K562 (cell line): ENCODE measurements around the gene PEX19. TPM values are rescaled to one million over a fixed set of nuclear protein-coding genes. Genes with fewer than 3 reads are reported as not detected.

Source experiments
- ATAC-seq: fragments of 200-7000 bp; cut with Tn5 transposase; 3 replicates; pipeline ENCODE4 v1.9.1; 2020; ENCODE audit warnings: moderate library complexity
- BruUV-seq: library from RNA; stranded (reverse); fragments of 400-500 nt; replicated peaks from 2 replicates; lab custom pipeline; 2021; lab: Mats Ljungman, UMichigan
- CTCF ChIA-PET: fragments of 300-600 bp; formaldehyde crosslinking; extraction: SDS; loops from one replicate; lab custom pipeline; 2021; ENCODE audit warnings: low intra/inter-chr PET ratio; lab: Yijun Ruan, JAX
- POLR2A ChIA-PET: fragments of 300-600, 350-650 bp; sonication (Branson Sonifier 250); formaldehyde crosslinking; extraction: SDS; loops from one replicate; lab custom pipeline; 2021; ENCODE audit warnings: antibody characterized with exemption, inconsistent platforms; lab: Yijun Ruan, JAX
- DNase-seq, 4 experiments: peaks; one replicate each; pipeline versions ENCODE4 v3.0.0 to v3.0.0-alpha.2; 2011 to 2018; ENCODE audit warnings: low spot score in 3 of 4, mixed read lengths in 3 of 4; ENCODE audit errors: extremely low read depth in 1 of 4
- FAIRE-seq: peaks from 2 replicates; lab custom pipeline; 2011; peaks lifted over from hg19 to GRCh38; lab: Jason Lieb, UNC
- H2AFZ ChIP-seq: 2 replicates; pipeline ENCODE4 v1.6.0; 2011; ENCODE audit warnings: low read depth, low read length, control low read depth, inconsistent platforms
- H3K27ac ChIP-seq: fragments of 200-600 bp; 3 replicates; pipeline ENCODE4 v1.8.0; 2011; ENCODE audit warnings: low read depth, mild to moderate bottlenecking, control low read depth, inconsistent platforms, low read length, moderate library complexity, mixed read lengths; ENCODE audit errors: extremely low read depth
- H3K27me3 ChIP-seq, 2 experiments: fragments of 300-600 bp in 1 of 2; 2 replicates in 1 of 2; 3 replicates in 1 of 2; pipeline versions ENCODE4 v1.6.0 to v1.8.0; 2011; ENCODE audit warnings: inconsistent platforms in 2 of 2, low read length in 2 of 2, mild to moderate bottlenecking in 1 of 2, mixed read lengths in 1 of 2, moderate library complexity in 1 of 2; ENCODE audit not compliant: control insufficient read depth in 2 of 2, insufficient read depth in 2 of 2
- H3K36me3 ChIP-seq: fragments of 300-600 bp; 3 replicates; pipeline ENCODE4 v1.8.0; 2011; ENCODE audit warnings: mild to moderate bottlenecking, low read length, inconsistent platforms; ENCODE audit not compliant: control insufficient read depth, insufficient read depth
- H3K4me1 ChIP-seq, 2 experiments: fragments of 200-600 bp in 1 of 2; replicated peaks in 1 of 2; 2 replicates in 1 of 2; 3 replicates in 1 of 2; pipeline versions ENCODE4 v1.5.1 to v1.8.0; 2011; ENCODE audit warnings: inconsistent platforms in 2 of 2, low read length in 2 of 2, mild to moderate bottlenecking in 1 of 2, mixed read lengths in 1 of 2, moderate library complexity in 1 of 2; ENCODE audit not compliant: control insufficient read depth in 2 of 2, insufficient read depth in 2 of 2
- H3K4me2 ChIP-seq: 2 replicates; pipeline ENCODE4 v1.6.1; 2011; ENCODE audit warnings: low read length, control low read depth, inconsistent platforms, mixed read lengths; ENCODE audit not compliant: insufficient read depth
- H3K4me3 ChIP-seq: fragments of 200-600 bp; sonication (generic), shearing (Covaris generic); 2 replicates; pipeline ENCODE4 v1.5.1; 2016; ENCODE audit warnings: control low read depth, inconsistent platforms
- H3K79me2 ChIP-seq: fragments of 200-600 bp; 3 replicates; pipeline ENCODE4 v1.8.0; 2011; ENCODE audit warnings: low read length, inconsistent platforms; ENCODE audit not compliant: control insufficient read depth, insufficient read depth
- H3K9ac ChIP-seq, 2 experiments: 2 replicates each; pipeline versions ENCODE4 v1.6.0 to v1.6.1; 2011; ENCODE audit warnings: low read depth in 2 of 2, low read length in 2 of 2, control low read depth in 1 of 2, inconsistent platforms in 1 of 2, mild to moderate bottlenecking in 1 of 2, mixed read lengths in 1 of 2; ENCODE audit not compliant: insufficient read depth in 1 of 2
- H3K9me1 ChIP-seq: one replicate; pipeline ENCODE4 v1.6.0; 2011; ENCODE audit warnings: inconsistent platforms, mild to moderate bottlenecking, low read length, moderate library complexity; ENCODE audit not compliant: control insufficient read depth, insufficient read depth
- H3K9me3 ChIP-seq: replicated peaks from 2 replicates; pipeline ENCODE4 v1.5.1; 2011; ENCODE audit warnings: low read depth, low read length, inconsistent platforms; ENCODE audit not compliant: control insufficient read depth, insufficient read depth
- H4K20me1 ChIP-seq: replicated peaks from 2 replicates; pipeline ENCODE4 v1.6.1; 2011; ENCODE audit warnings: low read length, inconsistent platforms, mixed read lengths; ENCODE audit not compliant: control insufficient read depth, insufficient read depth
- ASH1L ChIP-seq: fragments of 450-650 bp; IDR thresholded peaks from 2 replicates; pipeline ENCODE4 v1.6.1; 2018; ENCODE audit warnings: borderline replicate concordance, mild to moderate bottlenecking, low read depth; ENCODE audit not compliant: partially characterized antibody
- BCOR ChIP-seq: fragments of 450-650 bp; IDR thresholded peaks from 2 replicates; pipeline ENCODE4 v1.6.1; 2016
- E2F3 ChIP-seq: fragments of 250-450 bp; sonication (Bioruptor Pico); IDR thresholded peaks from 2 replicates; pipeline ENCODE4 v1.4.0; 2020; ENCODE audit warnings: mild to moderate bottlenecking
- ETV1 ChIP-seq: fragments of 450-650 bp; conservative IDR thresholded peaks from 2 replicates; pipeline ENCODE4 v1.6.1; 2016; ENCODE audit warnings: missing genetic modification characterization, control low read depth, low read depth, missing compliant biosample characterization
- HOXB6 ChIP-seq: fragments of 250-450 bp; sonication (Bioruptor Pico); IDR thresholded peaks from 2 replicates; pipeline ENCODE4 v1.5.1; 2022; ENCODE audit warnings: mild to moderate bottlenecking, borderline replicate concordance
- KLF10 ChIP-seq: fragments of 250-450 bp; sonication (Bioruptor Pico); IDR thresholded peaks from 2 replicates; pipeline ENCODE4 v1.6.1; 2021; ENCODE audit warnings: matching md5 sums
- MTA3 ChIP-seq: fragments of 450-650 bp; formaldehyde crosslinking; IDR thresholded peaks from 2 replicates; pipeline ENCODE4 v1.6.1; 2017; ENCODE audit warnings: mild to moderate bottlenecking, borderline replicate concordance
- PHF8 ChIP-seq: fragments of 200-600 bp; sonication (generic); IDR thresholded peaks from 2 replicates; pipeline ENCODE4 v1.6.1; 2012; ENCODE audit warnings: mixed run types, mild to moderate bottlenecking, inconsistent platforms, low read length, moderate library complexity, borderline replicate concordance
- RCOR1 ChIP-seq, 2 experiments: IDR thresholded peaks; 2 replicates each; pipeline ENCODE4 v1.6.1; 2012; ENCODE audit warnings: low read depth in 2 of 2, low read length in 2 of 2, borderline replicate concordance in 1 of 2, improper control_type of control experiment in 1 of 2
- SMARCA5 ChIP-seq: fragments of 450-650 bp; IDR thresholded peaks from 2 replicates; pipeline ENCODE4 v1.6.1; 2016
- SRSF3 ChIP-seq: fragments of 200-400 bp; formaldehyde crosslinking; IDR thresholded peaks from 2 replicates; pipeline ENCODE4 v1.6.1; 2016; ENCODE audit warnings: mild to moderate bottlenecking, low read length, moderate library complexity; ENCODE audit not compliant: insufficient read depth
- WGBS: fragments of 100-300 bp; shearing (Covaris generic); methylation state at CpG from one replicate; pipeline ENCODE4 v1.1.6; 2016; ENCODE audit warnings: low coverage, mixed read lengths; ENCODE audit not compliant: insufficient coverage; ENCODE audit errors: missing lambda C conversion rate; 5-methylcytosine and 5-hydroxymethylcytosine counted together
- in situ Hi-C: fragments of 300-500 bp; cut with MboI; formaldehyde crosslinking; loops from 4 replicates; pipeline ENCODE4 v1.15.0; 2018; ENCODE audit warnings: inconsistent platforms, mixed read lengths
- intact Hi-C: fragments of 100-400 bp; cut with micrococcal nuclease; formaldehyde crosslinking; loops from 2 replicates; pipeline ENCODE4 v1.14.2; 2022
- polyA plus RNA-seq, 8 experiments: library from polyadenylated mRNA; depleted of rRNA in 4 of 8; stranded (reverse) in 5 of 8; unstranded in 3 of 8; fragments of >200 nt; fragmentation: Nextera tagmentation in 2 of 8; fragmentation: Illumina TruSeq in 1 of 8; extraction: Ambion mirVana in 2 of 8; extraction: Trizol in 1 of 8; gene quantifications; 2 replicates each; pipeline versions ENCODE4 v1.2.1 to v1.2.3, GENCODE V29; 2011 to 2014; ENCODE audit warnings: inconsistent platforms in 1 of 8, missing spikeins in 1 of 8
- total RNA-seq, 7 experiments: library from RNA; depleted of rRNA in 6 of 7; stranded (reverse); fragments of >200 nt in 6 of 7; fragmentation: Illumina TruSeq in 2 of 7; extraction: Trizol in 2 of 7; gene quantifications; 2 replicates each; pipeline versions ENCODE4 v1.2.1 to v1.2.3, GENCODE V29; 2011 to 2021; ENCODE audit warnings: low replicate concordance in 1 of 7
- TF ChIP-seq, protein P1 (sequence below): fragments of 450-650 bp; formaldehyde crosslinking; IDR thresholded peaks from 2 replicates; pipeline ENCODE4 v1.4.0; 2020; ENCODE audit warnings: mild to moderate bottlenecking, mixed read lengths
- TF ChIP-seq, protein P2 (sequence below): IDR thresholded peaks from 2 replicates; pipeline ENCODE4 v1.6.1; 2016; ENCODE audit warnings: missing genetic modification characterization, missing compliant biosample characterization

PEX19 gene
- total and polyA plus RNA-seq, 9 of the 15 experiments (the other 6 are each of a cell fraction or from before 2014, with no cell fraction given) = 32.5 to 103 (median 59.8) TPM

DNA sequence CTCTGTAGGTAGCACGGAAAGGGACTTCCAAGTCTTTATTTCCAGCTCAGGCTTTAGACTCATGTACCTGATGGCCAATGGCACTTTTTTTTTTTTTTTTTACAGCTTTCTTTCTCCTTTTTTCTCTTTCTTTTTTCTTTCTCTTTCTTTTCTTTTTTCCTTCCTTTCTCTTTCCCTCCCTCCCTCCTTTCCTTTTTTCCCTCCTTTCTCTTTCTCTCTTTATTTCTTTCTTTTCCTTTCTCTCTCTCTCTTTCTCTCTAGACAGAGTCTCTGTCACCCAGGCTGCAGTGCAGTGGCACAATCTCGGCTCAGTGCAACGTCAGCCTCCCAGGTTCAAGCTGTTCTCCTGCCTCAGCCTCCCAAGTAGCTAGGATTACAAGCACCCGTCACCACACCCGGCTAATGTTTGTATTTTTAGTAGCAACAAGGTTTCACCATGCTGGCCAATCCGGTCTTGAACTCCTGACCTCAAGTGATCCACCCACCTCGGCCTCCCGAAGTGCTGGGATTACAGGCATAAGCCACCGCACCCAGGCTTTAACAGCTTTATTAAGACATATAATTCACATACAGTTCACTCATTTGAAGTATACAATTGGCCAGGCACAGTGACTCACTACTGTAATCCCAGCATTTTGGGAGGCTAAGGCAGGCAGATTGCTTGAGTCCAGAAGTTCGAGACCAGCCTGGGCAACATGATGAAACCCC, 17.5 kb downstream of the PEX19 start:
- Histone ChIP-seq H3K4me2 (no peak overlapping the region), H3K9ac (no peak overlapping the region), H3K36me3 (no peaks in the 10 kb centered on the region), H2AFZ (no peak overlapping the region), H3K9me3 (no peaks in the 10 kb centered on the region), H3K79me2 (no peaks in the 10 kb centered on the region), H3K27ac (no peak overlapping the region)
- in situ Hi-C loops (no loop called here), intact Hi-C loops (loop anchor here (10.0 kb wide), 1 partner anchor 343 kb away; the partner anchor contains the start of gene TAGLN2)
- ChIA-PET CTCF (no interaction called here), POLR2A (interaction anchor here (0.6 to 2.0 kb wide), 4 partner anchors 9 to 219 kb away, joined by 3 to 9 read pairs (median 3); no protein-coding TSS in a partner anchor)
- ATAC-seq (no peak), DNase-seq (no peak), FAIRE-seq (no peak)
- 19% methylated on average over 9 of the region's 10 CpGs for WGBS
- TF ChIP-seq, protein P1, sequence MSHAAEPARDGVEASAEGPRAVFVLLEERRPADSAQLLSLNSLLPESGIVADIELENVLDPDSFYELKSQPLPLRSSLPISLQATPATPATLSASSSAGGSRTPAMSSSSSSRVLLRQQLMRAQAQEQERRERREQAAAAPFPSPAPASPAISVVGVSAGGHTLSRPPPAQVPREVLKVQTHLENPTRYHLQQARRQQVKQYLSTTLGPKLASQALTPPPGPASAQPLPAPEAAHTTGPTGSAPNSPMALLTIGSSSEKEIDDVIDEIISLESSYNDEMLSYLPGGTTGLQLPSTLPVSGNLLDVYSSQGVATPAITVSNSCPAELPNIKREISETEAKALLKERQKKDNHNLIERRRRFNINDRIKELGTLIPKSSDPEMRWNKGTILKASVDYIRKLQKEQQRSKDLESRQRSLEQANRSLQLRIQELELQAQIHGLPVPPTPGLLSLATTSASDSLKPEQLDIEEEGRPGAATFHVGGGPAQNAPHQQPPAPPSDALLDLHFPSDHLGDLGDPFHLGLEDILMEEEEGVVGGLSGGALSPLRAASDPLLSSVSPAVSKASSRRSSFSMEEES (CRISPR knock-in tag) = no peak
- TF ChIP-seq SMARCA5 (no peak), ASH1L (no peak), KLF10 (no peak), MTA3 (no peak), SRSF3 (no peak), RCOR1 (IDR thresholded peaks at IDR 0.05; ENCODE audit: borderline replicate concordance in 1 of 2, low read depth in 2 of 2, low read length in 2 of 2) (no peak), ETV1 (tag) (no peak), BCOR (peak; percentile 44; the same call in 1 of the 2 replicates), HOXB6 (CRISPR knock-in tag) (no peak), E2F3 (CRISPR knock-in tag) (no peak), PHF8 (no peak)
- TF ChIP-seq, protein P2, sequence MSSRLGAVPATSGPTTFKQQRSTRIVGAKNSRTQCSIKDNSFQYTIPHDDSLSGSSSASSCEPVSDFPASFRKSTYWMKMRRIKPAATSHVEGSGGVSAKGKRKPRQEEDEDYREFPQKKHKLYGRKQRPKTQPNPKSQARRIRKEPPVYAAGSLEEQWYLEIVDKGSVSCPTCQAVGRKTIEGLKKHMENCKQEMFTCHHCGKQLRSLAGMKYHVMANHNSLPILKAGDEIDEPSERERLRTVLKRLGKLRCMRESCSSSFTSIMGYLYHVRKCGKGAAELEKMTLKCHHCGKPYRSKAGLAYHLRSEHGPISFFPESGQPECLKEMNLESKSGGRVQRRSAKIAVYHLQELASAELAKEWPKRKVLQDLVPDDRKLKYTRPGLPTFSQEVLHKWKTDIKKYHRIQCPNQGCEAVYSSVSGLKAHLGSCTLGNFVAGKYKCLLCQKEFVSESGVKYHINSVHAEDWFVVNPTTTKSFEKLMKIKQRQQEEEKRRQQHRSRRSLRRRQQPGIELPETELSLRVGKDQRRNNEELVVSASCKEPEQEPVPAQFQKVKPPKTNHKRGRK (tag) = peak; percentile 95
- TF ChIP-seq, all 486 proteins: peak for 2
- Histone ChIP-seq H4K20me1 (no peaks in the 10 kb centered on the region), H3K9me1 (no peaks in the 10 kb centered on the region), H3K27me3 (no peaks in the 10 kb centered on the region), H3K4me1 (peaks cover 9 to 12% of the 10 kb centered on the region in 2 experiments; a peak in 4 of 5 replicates), H3K4me3 (no peak overlapping the region)
- BruUV-seq = no TSS peak
